Measurements from ENCODE around the gene PSMF1.

The PSMF1 gene

DNA sequence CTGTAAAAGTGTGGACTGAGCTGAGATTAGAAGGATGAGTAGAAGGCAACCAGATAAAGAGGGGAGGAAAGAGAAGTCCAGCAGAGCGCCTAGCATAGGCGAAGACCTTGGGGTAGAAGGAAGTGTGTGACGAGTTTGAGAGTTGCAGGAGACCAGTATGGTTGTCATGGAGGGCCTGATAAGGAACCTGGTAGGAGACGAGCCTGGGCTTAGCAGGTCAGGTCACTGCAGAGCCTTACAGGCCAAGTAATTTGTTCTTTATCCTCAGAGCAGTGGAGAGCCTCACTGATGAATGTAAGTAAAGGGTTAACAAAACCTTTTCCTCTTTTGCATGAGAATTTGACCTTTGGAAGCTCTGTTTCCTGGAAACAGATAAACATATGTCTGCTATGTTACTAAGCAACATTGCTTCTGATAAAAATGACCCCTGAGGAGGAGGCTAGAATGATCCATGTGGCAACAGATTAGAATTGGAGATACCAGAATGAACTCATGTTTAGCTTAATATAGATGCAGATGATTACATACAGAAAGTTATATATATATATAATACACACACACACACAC, 69.3 kb downstream of the PSMF1 start:
- DNase-seq (ENCODE audit: low spot score): no peak
- in situ Hi-C loops (cut with MboI; ENCODE audit: low sequenced_read_pairs, unreplicated experiment): loop anchor here (25.0 kb wide), 1 partner anchor 375 kb away; no protein-coding TSS in a partner anchor
- TF ChIP-seq CTCF (IDR thresholded peaks at IDR 0.05; ENCODE audit: borderline replicate concordance, control extremely low read depth, extremely low read depth, insufficient read depth, missing control alignments): no peak

GRCh38 chr20:1188347-1188746, 69.9 kb downstream of the PSMF1 start:
- no peak for TF ChIP-seq CTCF (IDR thresholded peaks at IDR 0.05; ENCODE audit: borderline replicate concordance, control extremely low read depth, extremely low read depth, insufficient read depth, missing control alignments)
- no peak for DNase-seq (ENCODE audit: low spot score)
- in situ Hi-C loops (cut with MboI; ENCODE audit: low sequenced_read_pairs, unreplicated experiment): loop anchor here (25.0 kb wide), 1 partner anchor 376 kb away; no protein-coding TSS in a partner anchor

DNA sequence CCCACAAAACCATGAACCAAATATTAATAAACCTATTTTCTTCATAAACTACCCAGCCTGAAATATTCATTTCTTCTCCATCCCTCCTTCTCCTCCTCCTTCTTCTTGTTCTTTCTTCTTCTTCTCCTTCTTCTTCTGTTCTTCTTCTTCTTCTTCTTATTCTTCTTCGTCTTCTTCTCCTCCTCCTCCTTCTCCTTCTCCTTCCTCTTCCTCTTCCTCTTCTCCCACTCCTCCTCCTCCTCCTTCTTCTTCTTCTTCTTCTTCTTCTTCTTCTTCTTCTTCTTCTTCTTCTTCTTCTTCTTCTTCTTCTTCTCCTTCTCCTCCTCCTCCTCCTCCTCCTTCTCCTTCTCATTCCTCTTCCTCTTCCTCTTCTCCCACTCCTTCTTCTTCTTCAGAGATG, 71.4 kb downstream of the PSMF1 start:
- in situ Hi-C loops (cut with MboI; ENCODE audit: low sequenced_read_pairs, unreplicated experiment): loop anchor here (25.0 kb wide), 1 partner anchor 378 kb away; no protein-coding TSS in a partner anchor
- DNase-seq (ENCODE audit: low spot score): no peak
- TF ChIP-seq CTCF (IDR thresholded peaks at IDR 0.05; ENCODE audit: borderline replicate concordance, control extremely low read depth, extremely low read depth, insufficient read depth, missing control alignments): no peak

DNA sequence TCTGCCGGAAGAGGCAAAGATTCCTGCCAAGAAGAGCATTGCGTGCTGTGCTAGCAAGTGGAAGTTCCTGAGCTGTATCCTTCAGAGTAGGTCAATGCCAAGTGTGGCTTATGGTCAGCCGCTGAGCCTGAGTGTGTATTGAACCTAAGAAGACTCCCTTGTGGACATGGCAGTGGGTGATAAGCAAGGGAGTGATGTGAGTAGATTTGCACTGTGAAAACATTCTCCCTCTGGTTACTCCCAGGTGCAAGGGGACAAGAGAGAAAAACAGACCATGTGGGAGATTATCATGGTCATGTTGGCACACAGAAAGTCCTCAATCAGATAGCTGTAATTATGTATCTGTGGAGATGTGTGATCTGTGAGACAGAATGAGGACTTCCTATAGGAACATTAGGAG, 72.4 kb downstream of the PSMF1 start:
- in situ Hi-C loops (cut with MboI; ENCODE audit: low sequenced_read_pairs, unreplicated experiment): loop anchor here (25.0 kb wide), 1 partner anchor 379 kb away; no protein-coding TSS in a partner anchor
- TF ChIP-seq CTCF (IDR thresholded peaks at IDR 0.05; ENCODE audit: borderline replicate concordance, control extremely low read depth, extremely low read depth, insufficient read depth, missing control alignments): no peak
- DNase-seq (ENCODE audit: low spot score): no peak

DNA sequence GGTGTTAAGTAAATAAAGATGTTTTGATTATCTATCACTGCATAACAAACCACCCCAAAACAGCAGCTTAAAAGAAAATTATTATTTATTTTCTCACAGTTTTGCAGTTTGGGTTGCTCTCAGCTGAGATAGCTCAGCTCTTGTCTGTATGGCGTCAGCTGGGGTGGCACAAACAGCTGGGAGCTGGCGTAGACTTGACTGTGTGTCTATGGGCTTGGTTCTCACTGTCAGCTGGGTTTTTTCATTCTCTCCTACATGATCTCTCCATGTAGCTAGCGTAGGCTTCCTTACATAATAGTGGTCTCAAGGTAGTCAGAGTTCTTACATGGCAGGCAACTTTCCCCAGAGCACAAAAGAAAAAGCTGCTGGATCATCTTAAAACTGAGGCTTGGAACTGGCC, 72.9 kb downstream of the PSMF1 start:
- no peak for DNase-seq (ENCODE audit: low spot score)
- no peak for TF ChIP-seq CTCF (IDR thresholded peaks at IDR 0.05; ENCODE audit: borderline replicate concordance, control extremely low read depth, extremely low read depth, insufficient read depth, missing control alignments)
- in situ Hi-C loops (cut with MboI; ENCODE audit: low sequenced_read_pairs, unreplicated experiment): loop anchor here (25.0 kb wide), 1 partner anchor 379 kb away; no protein-coding TSS in a partner anchor

DNA sequence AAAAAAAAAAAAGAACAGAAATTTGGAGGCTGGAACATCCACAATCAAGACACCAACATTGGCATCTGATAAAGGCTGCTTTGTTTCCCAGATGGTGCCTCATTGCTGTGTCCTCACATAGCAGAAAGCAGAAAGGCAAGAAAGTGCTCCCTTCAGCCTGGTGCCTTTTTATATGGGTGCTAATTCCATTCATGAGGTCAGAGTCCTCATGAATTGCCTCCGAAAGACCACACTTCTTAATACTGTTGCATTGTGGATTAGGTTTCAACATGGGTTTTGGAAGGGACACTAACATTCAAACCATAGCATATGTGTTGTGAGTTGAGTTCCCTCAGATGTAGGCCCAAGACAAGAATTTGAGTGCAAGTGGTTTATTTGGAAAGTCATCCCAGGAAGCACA, 76.8 kb downstream of the PSMF1 start:
- TF ChIP-seq CTCF (IDR thresholded peaks at IDR 0.05; ENCODE audit: borderline replicate concordance, control extremely low read depth, extremely low read depth, insufficient read depth, missing control alignments): no peak
- DNase-seq (ENCODE audit: low spot score): no peak
- in situ Hi-C loops (cut with MboI; ENCODE audit: low sequenced_read_pairs, unreplicated experiment): loop anchor here (25.0 kb wide), 1 partner anchor 383 kb away; no protein-coding TSS in a partner anchor

Data from GM13976 (cell line).